Globus pallidus (tissue), 1 donor: ENCODE measurements around the gene TLR7.

Experiments
- DNase-seq: peaks from one replicate; pipeline ENCODE4 v3.0.0-alpha.2; 2015; ENCODE audit warnings: low spot score

TLR7 gene

DNA sequence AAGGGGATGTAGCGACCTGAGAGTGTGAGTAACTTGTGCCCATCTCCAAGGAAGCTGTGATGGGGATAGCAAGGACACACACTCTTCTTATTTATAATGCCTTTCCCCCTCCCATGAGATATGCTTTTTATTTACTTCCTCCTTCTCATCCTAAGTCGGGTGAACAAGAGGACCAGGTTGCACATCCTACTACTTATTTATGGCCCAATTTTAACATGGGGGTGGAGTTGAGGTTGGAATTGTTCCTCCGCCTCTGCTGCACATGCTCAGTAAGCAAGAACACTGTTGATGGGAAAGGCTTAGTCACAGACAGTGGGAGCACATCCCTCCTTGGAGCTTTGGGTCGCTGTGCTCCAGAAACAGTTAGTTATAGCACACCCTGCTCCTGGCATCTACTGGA is 24.3 kb downstream of the TLR7 start:
- no peak for DNase-seq

GRCh38 chrX:12891915-12892506 is 25.1 kb downstream of the TLR7 start:
- no peak for DNase-seq

- no peak for DNase-seq
Observed at GRCh38 chrX:12892716-12893115, 25.8 kb downstream of the TLR7 start.

DNA sequence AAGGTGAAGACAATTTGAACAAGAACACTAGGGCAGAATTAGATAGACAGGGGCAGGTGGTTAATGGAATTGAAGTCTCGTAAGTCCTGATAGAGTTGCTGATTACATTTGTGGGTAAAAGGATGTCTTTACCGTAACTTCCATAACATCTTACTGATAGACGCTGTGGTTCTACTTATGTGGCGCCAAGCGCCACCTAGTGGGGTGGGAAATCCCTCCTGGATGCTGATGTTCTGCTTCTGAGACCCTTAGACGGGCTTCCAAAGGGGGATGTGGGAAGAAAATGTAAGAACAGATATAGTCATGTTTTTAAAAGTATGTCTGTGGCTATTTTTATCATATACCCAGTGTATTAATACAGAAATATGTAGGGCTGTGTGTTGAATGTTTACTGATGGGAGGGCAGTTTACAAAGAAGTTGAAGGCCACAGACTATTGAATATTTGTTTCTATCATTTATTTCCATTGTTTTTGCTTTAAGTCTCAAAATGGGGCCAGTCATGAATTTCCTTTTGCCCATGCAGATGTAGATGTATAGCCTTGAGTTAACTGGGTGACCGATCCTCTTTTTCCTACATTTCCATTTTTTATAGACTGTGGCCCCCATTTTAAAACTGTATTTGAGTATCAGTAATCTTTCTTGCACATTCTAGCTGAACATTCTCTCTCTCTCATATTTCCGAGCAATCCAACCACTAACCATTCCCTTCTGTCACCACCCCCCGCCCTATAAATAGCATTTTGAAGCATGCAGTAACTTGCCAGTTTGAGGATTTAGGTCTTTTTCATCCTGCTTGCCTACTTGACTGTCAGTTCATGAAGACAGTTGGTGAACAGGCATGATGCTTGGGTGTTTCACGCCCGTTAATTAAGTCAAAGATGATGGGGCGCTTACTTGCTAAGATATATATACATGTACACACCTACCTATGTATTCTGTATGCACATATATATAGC is 27.5 kb downstream of the TLR7 start:
- DNase-seq: peak; percentile 35

DNA sequence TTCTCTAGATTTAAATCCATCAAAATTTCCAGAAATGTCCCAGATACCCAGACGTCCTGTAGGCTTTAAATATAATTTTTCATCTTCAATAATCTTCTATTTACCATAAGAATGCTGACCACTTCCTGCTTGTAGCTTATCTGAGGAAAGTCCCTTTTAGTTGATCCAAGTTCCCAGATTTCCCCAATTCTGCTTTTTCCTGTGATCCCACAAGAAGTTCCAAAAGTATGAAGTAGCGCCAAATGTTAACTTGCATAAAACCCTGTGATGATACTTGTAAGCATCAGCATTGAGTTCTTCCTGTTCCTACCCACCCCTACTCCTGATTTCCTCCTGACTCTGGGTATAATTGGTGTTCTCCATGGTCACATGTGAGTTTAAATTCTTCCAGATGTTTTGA is 29.0 kb downstream of the TLR7 start:
- no peak for DNase-seq

DNA sequence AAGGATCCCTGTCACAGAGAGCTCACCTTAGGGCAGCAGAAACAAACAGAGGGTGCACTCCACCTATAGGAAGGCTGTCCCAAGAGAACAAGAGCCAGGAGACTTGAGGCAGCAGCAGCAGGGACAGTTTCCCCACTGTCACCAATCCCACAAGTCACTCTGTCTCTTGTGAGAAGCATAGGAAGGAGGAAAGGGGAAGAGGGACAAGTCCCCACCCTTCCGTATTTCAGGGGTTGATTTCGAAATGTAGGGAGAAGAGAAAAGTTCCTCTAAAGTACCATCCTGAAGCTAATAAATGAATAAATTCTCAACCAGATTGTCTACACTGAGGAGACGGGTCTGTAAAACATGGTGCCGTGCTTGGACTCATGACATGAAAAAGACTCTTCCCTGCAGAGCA is 30.1 kb downstream of the TLR7 start:
- no peak for DNase-seq

- no peak for DNase-seq
Observed at GRCh38 chrX:12898073-12898472, 31.2 kb downstream of the TLR7 start.

- no peak for DNase-seq
Observed at GRCh38 chrX:12899506-12899905, 32.6 kb downstream of the TLR7 start.

GRCh38 chrX:12901486-12901885 is 34.6 kb downstream of the TLR7 start:
- DNase-seq: peak; percentile 15

DNA sequence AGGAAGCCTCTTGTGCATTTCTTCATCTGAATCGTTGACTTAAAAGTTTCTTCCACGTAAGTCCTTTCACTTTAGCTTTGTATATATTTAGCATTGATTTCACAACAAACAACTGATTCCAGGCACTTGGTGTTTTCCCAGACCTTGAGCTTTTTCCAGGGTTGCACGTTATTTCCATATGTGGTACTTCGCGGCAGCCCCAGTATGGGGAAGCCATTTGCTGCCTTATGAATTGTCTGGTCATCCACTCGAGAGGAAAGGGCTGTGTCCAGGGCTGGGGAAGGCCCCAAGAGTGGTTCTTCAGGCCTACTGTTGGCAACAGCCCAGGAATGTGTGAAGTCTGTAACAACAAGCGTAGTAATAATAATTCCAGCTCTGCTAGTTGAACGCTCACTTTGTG is 36.8 kb downstream of the TLR7 start:
- no peak for DNase-seq

DNA sequence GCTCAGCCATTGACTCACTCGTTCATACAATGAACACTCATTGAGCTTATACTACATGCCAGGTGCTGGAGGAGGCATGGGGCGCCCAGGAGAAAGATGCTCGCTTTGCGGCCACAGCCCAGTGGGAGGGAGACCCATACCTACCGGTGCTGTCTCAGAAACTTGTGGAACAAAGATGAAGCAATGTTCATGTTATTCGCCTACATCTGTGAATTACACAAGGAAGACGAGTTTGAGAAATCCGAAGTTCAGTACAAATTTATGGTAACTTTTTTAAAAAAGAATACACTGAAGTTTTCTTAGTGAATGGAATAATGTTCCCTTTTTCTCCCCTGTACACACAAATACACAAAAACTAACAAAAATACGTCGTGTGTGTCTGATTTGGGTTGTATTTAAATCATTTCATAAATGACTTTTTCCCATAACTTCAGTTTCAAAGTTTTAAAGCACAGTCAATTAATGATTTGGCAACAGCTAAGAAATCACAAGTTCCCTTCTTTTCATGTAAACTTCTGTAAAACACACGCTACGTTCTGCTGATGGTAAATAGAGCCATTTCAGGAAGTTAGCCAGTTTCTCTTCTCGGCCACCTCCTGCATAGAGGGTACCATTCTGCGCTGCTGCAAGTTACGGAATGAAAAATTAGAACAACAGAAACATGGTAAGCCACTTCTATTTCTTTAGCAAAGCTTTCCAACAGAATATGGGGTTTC is 39.3 kb downstream of the TLR7 start, which contains the start of gene TLR8:
Gene TLR8 (plus strand): TSS at position 575 of the 716 bp plus-strand sequence. CDS start 87 bp downstream, at position 662.
- peak; percentile 7 for DNase-seq

DNA sequence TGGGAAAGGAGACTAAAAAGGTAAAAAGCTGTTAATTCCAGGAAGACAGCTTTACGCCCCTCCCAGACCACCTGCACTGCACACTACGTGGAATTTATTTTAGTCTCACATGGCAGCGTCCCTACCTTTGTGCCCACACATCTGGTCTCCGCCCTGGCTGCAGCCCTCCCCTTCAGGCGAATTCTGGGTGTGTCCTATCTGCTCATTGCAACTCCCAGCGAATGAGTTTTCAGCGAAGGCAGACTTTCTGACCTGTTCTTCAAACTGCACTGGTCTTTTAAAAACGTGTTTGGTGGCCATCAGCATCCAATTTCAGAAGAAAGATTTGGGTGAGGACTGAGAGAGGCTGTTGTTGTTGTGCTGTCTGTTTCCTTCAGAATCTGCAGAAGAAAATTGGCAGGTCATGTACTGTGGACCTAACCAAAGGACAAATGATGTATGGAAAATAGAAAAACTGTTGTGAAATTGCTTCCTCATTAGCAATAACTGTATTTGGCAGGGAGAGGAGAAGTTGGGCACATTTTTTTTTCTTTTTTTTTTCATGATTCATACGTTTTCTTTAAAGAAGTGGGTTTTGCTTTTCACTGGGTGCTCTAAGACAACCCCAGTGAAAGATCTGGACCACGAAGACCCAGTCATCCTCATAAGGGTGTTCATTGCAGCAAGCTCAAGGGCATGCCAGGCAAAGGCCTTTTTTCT is 43.7 kb downstream of the TLR7 start:
- no peak for DNase-seq

GRCh38 chrX:12911122-12911470 is 44.2 kb downstream of the TLR7 start:
- no peak for DNase-seq

- no peak for DNase-seq
Observed at GRCh38 chrX:12912791-12913482, 46.1 kb downstream of the TLR7 start.

GRCh38 chrX:12917753-12918152 is 50.9 kb downstream of the TLR7 start:
- no peak for DNase-seq

DNA sequence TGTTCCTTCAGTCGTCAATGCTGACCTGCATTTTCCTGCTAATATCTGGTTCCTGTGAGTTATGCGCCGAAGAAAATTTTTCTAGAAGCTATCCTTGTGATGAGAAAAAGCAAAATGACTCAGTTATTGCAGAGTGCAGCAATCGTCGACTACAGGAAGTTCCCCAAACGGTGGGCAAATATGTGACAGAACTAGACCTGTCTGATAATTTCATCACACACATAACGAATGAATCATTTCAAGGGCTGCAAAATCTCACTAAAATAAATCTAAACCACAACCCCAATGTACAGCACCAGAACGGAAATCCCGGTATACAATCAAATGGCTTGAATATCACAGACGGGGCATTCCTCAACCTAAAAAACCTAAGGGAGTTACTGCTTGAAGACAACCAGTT is 52.2 kb downstream of the TLR7 start:
- no peak for DNase-seq

- no peak for DNase-seq
Observed at GRCh38 chrX:12919620-12920019, 52.7 kb downstream of the TLR7 start.

DNA sequence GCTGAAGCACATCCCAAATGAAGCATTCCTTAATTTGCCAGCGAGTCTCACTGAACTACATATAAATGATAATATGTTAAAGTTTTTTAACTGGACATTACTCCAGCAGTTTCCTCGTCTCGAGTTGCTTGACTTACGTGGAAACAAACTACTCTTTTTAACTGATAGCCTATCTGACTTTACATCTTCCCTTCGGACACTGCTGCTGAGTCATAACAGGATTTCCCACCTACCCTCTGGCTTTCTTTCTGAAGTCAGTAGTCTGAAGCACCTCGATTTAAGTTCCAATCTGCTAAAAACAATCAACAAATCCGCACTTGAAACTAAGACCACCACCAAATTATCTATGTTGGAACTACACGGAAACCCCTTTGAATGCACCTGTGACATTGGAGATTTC is 54.1 kb downstream of the TLR7 start:
- DNase-seq: no peak

- DNase-seq: no peak
Observed at GRCh38 chrX:12921886-12922598, 55.2 kb downstream of the TLR7 start.

DNA sequence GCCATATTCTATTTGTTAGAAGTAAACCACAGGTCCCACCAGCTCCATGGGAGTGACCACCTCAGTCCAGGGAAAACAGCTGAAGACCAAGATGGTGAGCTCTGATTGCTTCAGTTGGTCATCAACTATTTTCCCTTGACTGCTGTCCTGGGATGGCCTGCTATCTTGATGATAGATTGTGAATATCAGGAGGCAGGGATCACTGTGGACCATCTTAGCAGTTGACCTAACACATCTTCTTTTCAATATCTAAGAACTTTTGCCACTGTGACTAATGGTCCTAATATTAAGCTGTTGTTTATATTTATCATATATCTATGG is 55.7 kb downstream of the TLR7 start:
- no peak for DNase-seq

GRCh38 chrX:12929701-12930100 is 62.8 kb downstream of the TLR7 start:
- DNase-seq: no peak
